GM21717 (cell line): ENCODE measurements around the gene OTOA.
"Not testable (repeated sequence)": the region's sequence is repeated elsewhere in the genome, so short reads cannot be mapped to it uniquely, and the experiment has no call there.

Source experiments
- ATAC-seq: cut with Tn5 transposase; IDR thresholded peaks from one replicate; pipeline ENCODE4 v1.9.1; 2021; ENCODE audit warnings: mild to moderate bottlenecking, moderate library complexity; ENCODE audit not compliant: unreplicated experiment

OTOA gene

GRCh38 chr16:21717608-21718007, 53.8 kb downstream of the OTOA start:
- ATAC-seq, result no peak

- ATAC-seq, result no peak
These were observed 55.5 kb downstream of the OTOA start for GRCh38 chr16:21719283-21719682.

GRCh38 chr16:21720533-21720932, 56.8 kb downstream of the OTOA start:
- ATAC-seq, result no peak

- ATAC-seq, result no peak
These were observed 59.1 kb downstream of the OTOA start for GRCh38 chr16:21722771-21723455.

GRCh38 chr16:21723532-21723931, 59.8 kb downstream of the OTOA start:
- no peak for ATAC-seq

- ATAC-seq, result no peak
These were observed 63.6 kb downstream of the OTOA start for GRCh38 chr16:21727344-21727743.

- ATAC-seq, result not testable (repeated sequence)
These were observed 67.5 kb downstream of the OTOA start for GRCh38 chr16:21731233-21731632.

- ATAC-seq, result not testable (repeated sequence)
These were observed 76.9 kb downstream of the OTOA start for GRCh38 chr16:21740637-21741036.

- not testable (repeated sequence) for ATAC-seq
These were observed 92.7 kb downstream of the OTOA start for GRCh38 chr16:21756192-21757079.

GRCh38 chr16:21757080-21757671, 93.4 kb downstream of the OTOA start:
- ATAC-seq, result peak; percentile 57

- not testable (repeated sequence) for ATAC-seq
These were observed 104.5 kb downstream of the OTOA start for GRCh38 chr16:21768280-21768679.

GRCh38 chr16:21768810-21769209, 105.0 kb downstream of the OTOA start:
- not testable (repeated sequence) for ATAC-seq

GRCh38 chr16:21769284-21769683, 105.5 kb downstream of the OTOA start:
- not testable (repeated sequence) for ATAC-seq

GRCh38 chr16:21770584-21770983, 106.8 kb downstream of the OTOA start:
- not testable (repeated sequence) for ATAC-seq

GRCh38 chr16:21772547-21773206, 108.9 kb downstream of the OTOA start:
- ATAC-seq, result not testable (repeated sequence)

GRCh38 chr16:21773207-21773553, 109.4 kb downstream of the OTOA start:
- ATAC-seq, result not testable (repeated sequence)

- ATAC-seq, result not testable (repeated sequence)
These were observed 116.8 kb downstream of the OTOA start for GRCh38 chr16:21780525-21780924.

- not testable (repeated sequence) for ATAC-seq
These were observed 126.7 kb downstream of the OTOA start for GRCh38 chr16:21790506-21790905.

- ATAC-seq, result not testable (repeated sequence)
These were observed 129.5 kb downstream of the OTOA start for GRCh38 chr16:21793310-21793709.

GRCh38 chr16:21798601-21799000, 134.8 kb downstream of the OTOA start:
- not testable (repeated sequence) for ATAC-seq
